HG02885 (cell line): ENCODE data around the gene POLR3K.

Experiments used
- ATAC-seq: cut with Tn5 transposase; IDR thresholded peaks from one replicate; pipeline ENCODE4 v1.9.1; 2021; ENCODE audit warnings: mild to moderate bottlenecking; ENCODE audit not compliant: unreplicated experiment, poor library complexity

The POLR3K gene

DNA sequence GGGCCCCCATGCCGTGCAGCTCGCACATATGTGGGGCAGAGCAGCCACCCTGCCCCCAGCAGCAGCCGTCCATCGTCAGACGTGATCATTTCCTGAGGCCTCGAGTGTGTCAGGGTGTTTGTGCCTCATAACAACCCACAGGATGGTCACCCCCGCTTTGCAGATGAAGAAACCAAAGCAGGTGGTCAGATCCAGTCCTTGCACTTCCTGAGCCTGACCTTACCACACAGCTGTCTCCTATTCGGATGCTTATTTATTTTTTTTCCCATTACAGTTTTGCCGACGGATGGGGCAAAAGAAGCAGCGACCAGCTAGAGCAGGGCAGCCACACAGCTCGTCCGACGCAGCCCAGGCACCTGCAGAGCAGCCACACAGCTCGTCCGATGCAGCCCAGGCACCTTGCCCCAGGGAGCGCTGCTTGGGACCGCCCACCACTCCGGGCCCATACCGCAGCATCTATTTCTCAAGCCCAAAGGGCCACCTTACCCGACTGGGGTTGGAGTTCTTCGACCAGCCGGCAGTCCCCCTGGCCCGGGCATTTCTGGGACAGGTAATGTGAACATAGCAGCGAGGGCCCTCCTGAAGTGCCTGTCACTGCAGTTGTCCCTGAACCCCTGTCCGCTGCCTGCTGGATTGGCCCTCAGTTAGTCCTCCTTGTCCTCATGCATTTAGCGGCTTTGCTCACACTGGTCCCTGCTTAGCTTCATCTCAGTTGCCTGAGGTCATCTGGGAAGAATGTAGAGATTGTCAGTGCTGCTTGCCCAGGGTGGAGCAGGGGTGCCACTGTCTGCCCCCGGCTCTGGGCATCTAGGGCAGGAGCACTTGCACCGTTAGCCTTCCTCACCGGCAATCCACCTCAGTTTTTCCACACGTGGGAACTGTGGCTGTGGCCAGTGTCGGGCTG, 26.0 kb upstream of the POLR3K start:
- ATAC-seq, result no peak

- ATAC-seq, result peak; percentile 21
Observed at GRCh38 chr16:78444-79150, 25.2 kb upstream of the POLR3K start.

DNA sequence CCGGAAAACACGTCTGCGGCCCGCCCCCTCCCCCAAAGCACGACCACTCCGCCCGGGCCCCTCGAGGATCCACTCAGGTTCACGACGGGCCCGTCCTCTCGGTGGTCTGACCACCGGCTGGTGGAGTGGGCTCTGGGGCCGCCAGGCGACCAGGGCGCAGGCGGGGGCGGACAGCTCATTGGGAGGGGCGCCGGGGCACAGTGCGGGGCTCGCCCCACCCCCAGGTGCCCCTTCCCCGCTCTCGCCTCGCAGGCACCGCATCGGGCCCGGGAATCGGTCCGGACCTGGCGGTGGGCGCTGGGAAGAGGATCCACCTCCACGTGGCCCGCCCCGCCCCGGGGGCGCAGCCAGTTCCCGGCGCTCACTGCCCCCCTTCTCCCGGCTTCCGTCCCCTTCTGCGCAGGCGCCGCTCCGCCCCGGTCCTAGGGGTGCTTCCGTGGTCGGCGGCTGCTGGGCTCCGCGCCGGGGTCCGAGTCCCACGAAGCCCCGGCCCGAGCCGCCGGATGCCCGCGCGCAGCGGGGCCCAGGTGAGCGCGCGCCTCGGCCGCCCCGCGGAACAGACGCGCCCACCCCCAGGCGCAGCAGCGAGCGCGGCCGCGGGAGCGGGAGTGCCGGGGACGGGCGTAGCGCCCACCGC, 24.5 kb upstream of the POLR3K start, which contains the start of gene MPG:
Gene MPG (plus strand): TSS at position 419 of the 637 bp plus-strand sequence. CDS start 85 bp downstream, at position 504.
- ATAC-seq, result peak; percentile 87

DNA sequence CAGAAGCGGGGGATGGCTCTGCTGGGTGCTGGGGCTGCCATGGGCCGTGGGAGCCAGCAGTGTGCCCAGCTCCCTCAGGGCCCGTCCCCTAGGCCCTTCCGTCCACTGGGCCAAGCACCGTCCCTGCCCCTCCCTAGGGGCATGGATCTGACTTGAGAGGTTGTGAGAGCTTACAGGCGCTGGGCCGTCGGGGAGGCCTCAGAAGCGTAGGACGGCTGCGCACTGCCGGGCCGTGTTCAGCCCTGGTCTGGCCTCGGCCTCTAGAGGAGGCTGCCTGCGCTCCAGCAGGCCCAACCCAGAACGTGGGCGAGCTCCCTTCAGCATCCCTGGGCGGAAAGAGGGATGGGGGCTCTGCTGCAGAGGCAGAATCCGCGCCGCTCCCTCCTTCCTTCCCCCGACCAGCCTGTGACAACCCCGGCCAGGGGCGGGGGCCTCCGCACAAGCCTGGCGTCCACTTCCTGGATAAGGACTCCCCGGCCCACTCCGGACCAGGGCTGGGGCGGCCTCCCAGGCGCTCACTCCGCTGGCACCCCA, 23.9 kb upstream of the POLR3K start:
- peak; percentile 36 for ATAC-seq

DNA sequence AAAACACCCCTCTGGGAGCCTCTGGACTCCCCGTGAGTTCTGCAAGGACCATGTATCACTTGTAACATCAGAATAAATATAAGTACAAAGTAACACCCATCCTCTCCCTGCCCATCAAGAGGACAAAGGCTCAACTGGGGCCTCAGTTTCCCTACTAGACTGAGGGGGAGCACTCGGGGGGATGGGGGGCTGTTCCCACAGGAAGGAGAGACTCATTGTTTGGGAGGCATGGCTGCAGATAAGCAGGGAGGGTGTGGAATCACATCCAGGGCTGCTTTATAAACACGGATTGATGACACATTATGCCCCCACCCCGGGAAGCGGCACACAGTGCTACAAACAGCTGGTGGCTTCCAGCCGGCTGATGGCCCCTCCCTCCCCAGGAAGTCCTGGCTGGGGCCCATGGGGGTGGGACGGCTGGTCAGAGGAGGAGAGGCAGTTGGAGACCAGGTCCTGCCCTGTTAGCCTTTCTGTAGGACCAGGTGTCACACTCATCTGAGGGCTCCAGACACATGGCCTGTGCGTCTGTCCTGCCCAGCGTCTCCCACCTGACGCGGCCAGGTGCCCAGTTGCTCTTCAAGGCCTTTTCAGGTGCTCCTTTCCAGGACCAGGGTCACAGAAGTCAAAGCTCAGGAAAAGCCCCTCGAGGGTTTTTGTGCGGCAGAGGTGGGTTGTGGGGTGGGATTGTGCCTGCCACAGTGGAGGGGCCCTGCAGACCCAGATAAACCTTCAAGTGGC, 23.3 kb upstream of the POLR3K start:
- ATAC-seq, result no peak

GRCh38 chr16:75580-76501, 22.4 kb upstream of the POLR3K start:
- no peak for ATAC-seq

- no peak for ATAC-seq
Observed at GRCh38 chr16:74747-75334, 21.4 kb upstream of the POLR3K start.

- no peak for ATAC-seq
Observed at GRCh38 chr16:74051-74746, 20.8 kb upstream of the POLR3K start.

GRCh38 chr16:72561-73548, 19.4 kb upstream of the POLR3K start, which contains the start of gene RHBDF1:
Gene RHBDF1, minus strand, starts transcription at chr16:72631. Its CDS starts 7,616 bp downstream, at chr16:65015.
- no peak for ATAC-seq

GRCh38 chr16:71540-72401, 18.4 kb upstream of the POLR3K start:
- no peak for ATAC-seq

DNA sequence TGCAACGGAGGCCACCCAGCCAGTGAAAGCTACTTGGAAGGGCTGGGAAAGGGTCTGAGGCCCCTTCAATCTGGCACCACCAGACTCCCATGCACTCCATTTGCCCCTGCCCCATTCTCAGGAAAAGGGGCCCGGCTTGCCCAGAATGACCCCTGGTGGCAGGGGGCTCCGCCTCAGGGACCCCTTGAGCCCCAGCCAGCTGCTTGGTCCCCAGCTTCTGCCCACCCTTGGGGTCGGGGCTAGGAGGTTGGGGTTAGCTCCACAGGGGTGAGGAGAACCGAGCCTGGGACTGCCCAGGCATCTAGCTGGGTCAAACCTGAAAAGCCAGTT, 17.8 kb upstream of the POLR3K start:
- ATAC-seq, result no peak

- ATAC-seq, result no peak
Observed at GRCh38 chr16:69181-69580, 15.8 kb upstream of the POLR3K start.

- no peak for ATAC-seq
Observed at GRCh38 chr16:67884-68789, 14.7 kb upstream of the POLR3K start.

DNA sequence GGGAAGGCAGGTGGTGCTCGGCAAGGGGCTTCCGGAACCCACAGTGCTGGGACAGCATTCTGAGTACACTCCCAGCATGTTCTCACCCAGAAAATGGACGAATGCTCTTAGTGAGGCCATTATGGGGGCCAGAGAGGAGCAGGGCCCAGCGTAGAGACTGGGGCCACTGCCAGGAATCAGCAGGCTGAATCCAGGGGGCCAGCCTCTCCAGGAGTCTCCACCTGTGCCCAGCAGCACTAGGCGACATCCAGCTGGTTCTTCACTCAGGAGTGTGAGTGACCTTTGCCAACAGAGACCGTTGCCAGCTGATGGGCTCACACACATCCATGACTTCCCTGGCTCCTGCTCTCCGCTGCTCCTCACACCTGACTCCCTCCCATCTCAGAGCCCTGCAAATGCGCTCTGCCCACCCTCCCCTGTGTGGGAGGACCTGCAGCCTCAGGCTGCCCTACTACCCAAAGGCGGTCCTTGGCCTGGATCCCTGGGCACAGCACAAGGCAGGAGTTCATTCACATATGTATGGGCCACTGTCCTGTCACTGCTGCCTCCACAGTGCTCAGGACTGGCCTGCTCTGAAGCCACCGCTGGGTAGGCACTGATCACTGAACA, 13.9 kb upstream of the POLR3K start:
- ATAC-seq, result no peak
